ENCODE data around the gene SLC25A20.

The SLC25A20 gene

DNA sequence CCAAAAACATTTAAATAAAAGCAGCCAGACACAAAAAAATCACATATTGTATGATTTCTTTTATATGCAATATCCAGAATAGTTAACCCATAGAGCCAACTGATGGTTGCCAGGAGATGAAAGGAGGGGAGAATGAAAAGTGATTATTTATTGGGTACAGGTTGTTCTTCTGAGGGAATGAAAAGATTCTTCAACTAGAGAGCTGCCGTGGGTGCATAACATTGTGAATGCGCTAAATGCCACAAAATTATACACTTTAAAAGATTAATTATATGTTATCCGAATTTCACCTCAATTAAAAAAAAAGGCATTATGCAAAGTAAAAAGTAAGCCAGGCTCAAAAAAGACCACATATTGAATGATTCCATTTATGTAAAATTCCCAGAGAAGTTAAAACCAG, 87.2 kb downstream of the SLC25A20 start:
- TF ChIP-seq, protein P1, sequence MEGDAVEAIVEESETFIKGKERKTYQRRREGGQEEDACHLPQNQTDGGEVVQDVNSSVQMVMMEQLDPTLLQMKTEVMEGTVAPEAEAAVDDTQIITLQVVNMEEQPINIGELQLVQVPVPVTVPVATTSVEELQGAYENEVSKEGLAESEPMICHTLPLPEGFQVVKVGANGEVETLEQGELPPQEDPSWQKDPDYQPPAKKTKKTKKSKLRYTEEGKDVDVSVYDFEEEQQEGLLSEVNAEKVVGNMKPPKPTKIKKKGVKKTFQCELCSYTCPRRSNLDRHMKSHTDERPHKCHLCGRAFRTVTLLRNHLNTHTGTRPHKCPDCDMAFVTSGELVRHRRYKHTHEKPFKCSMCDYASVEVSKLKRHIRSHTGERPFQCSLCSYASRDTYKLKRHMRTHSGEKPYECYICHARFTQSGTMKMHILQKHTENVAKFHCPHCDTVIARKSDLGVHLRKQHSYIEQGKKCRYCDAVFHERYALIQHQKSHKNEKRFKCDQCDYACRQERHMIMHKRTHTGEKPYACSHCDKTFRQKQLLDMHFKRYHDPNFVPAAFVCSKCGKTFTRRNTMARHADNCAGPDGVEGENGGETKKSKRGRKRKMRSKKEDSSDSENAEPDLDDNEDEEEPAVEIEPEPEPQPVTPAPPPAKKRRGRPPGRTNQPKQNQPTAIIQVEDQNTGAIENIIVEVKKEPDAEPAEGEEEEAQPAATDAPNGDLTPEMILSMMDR (IDR thresholded peaks at IDR 0.05; ENCODE audit: borderline replicate concordance, control extremely low read depth, extremely low read depth, insufficient read depth, missing control alignments) = no peak
- in situ Hi-C loops (cut with MboI; ENCODE audit: low sequenced_read_pairs, unreplicated experiment) = no loop called here
- DNase-seq (ENCODE audit: low spot score) = no peak
